Endothelial cell of umbilical vein (primary cell): ENCODE measurements around the gene FAM76B. TPM values are rescaled to one million over a fixed set of nuclear protein-coding genes. Genes with fewer than 3 reads are reported as not detected.

Source experiments
- BruUV-seq: library from RNA; stranded (reverse); fragments of 400-500 nt; replicated peaks from 2 replicates; lab custom pipeline; 2021; lab: Mats Ljungman, UMichigan
- CTCF ChIA-PET: fragments of 300-600, 350-600 bp; sonication (Branson Sonifier 250); formaldehyde crosslinking; loops from one replicate; lab custom pipeline; 2021; ENCODE audit warnings: antibody characterized with exemption, inconsistent platforms; lab: Charles Lee
- POLR2A ChIA-PET: fragments of 300-600, 350-600 bp; sonication (Branson Sonifier 250); formaldehyde crosslinking; loops from one replicate; lab custom pipeline; 2021; ENCODE audit warnings: antibody characterized with exemption, inconsistent platforms; lab: Charles Lee
- DNase-seq: peaks from one replicate; pipeline ENCODE4 v3.0.0-alpha.2; 2011; ENCODE audit warnings: low read depth, low spot score
- FAIRE-seq: peaks from 2 replicates; lab custom pipeline; 2011; peaks lifted over from hg19 to GRCh38; lab: Jason Lieb, UNC
- H2AFZ ChIP-seq: 2 replicates; pipeline ENCODE4 v1.6.0; 2012; ENCODE audit warnings: low read depth, low read length, control low read depth, inconsistent platforms
- H3K27ac ChIP-seq: 2 replicates; pipeline ENCODE4 v1.5.1; 2011; ENCODE audit warnings: low read depth, mild to moderate bottlenecking, control low read depth, low read length, moderate library complexity; ENCODE audit not compliant: insufficient read depth
- H3K27me3 ChIP-seq, 2 experiments: 2 replicates each; pipeline versions ENCODE4 v1.6.0 to v1.6.1; 2011; ENCODE audit warnings: low read length in 2 of 2, mixed read lengths in 1 of 2; ENCODE audit not compliant: control insufficient read depth in 2 of 2, insufficient read depth in 2 of 2
- H3K36me3 ChIP-seq, 2 experiments: 2 replicates in 1 of 2; 3 replicates in 1 of 2; pipeline ENCODE4 v1.5.1; 2011; ENCODE audit warnings: low read length in 2 of 2, mild to moderate bottlenecking in 1 of 2, moderate library complexity in 1 of 2; ENCODE audit not compliant: control insufficient read depth in 2 of 2, insufficient read depth in 2 of 2; ENCODE audit errors: extremely low read depth in 1 of 2
- H3K4me1 ChIP-seq: 3 replicates; pipeline ENCODE4 v1.5.1; 2011; ENCODE audit warnings: mild to moderate bottlenecking, low read length; ENCODE audit not compliant: control insufficient read depth, insufficient read depth; ENCODE audit errors: extremely low read depth
- H3K4me2 ChIP-seq: 2 replicates; pipeline ENCODE4 v1.6.1; 2011; ENCODE audit warnings: low read length, control low read depth, mixed read lengths; ENCODE audit not compliant: insufficient read depth
- H3K4me3 ChIP-seq, 3 experiments: fragments of 200-600 bp in 1 of 3; sonication (generic), shearing (Covaris generic) in 1 of 3; replicated peaks in 1 of 3; 2 replicates each; pipeline ENCODE4 v1.5.1; 2011 to 2016; ENCODE audit warnings: control low read depth in 3 of 3, low read length in 3 of 3, mild to moderate bottlenecking in 2 of 3, inconsistent platforms in 1 of 3, low read depth in 1 of 3, moderate library complexity in 1 of 3; ENCODE audit not compliant: insufficient read depth in 1 of 3
- H3K79me2 ChIP-seq: 2 replicates; pipeline ENCODE4 v1.6.0; 2012; ENCODE audit warnings: low read length, inconsistent platforms; ENCODE audit not compliant: control insufficient read depth, insufficient read depth
- H3K9ac ChIP-seq: replicated peaks from 2 replicates; pipeline ENCODE3; 2011; ENCODE audit warnings: low read length, control low read depth; ENCODE audit not compliant: insufficient read depth; ENCODE audit errors: extremely low read depth
- H3K9me1 ChIP-seq: replicated peaks from 3 replicates; pipeline ENCODE4 v1.6.0; 2011; ENCODE audit warnings: mild to moderate bottlenecking, low read length; ENCODE audit not compliant: control insufficient read depth, insufficient read depth; ENCODE audit errors: extremely low read depth
- H3K9me3 ChIP-seq: replicated peaks from 2 replicates; pipeline ENCODE4 v1.5.1; 2012; ENCODE audit warnings: low read length, inconsistent platforms; ENCODE audit not compliant: control insufficient read depth, insufficient read depth
- H4K20me1 ChIP-seq: replicated peaks from 2 replicates; pipeline ENCODE3; 2011; ENCODE audit warnings: mild to moderate bottlenecking, low read length; ENCODE audit not compliant: control insufficient read depth, insufficient read depth; ENCODE audit errors: extremely low read depth
- EZH2 ChIP-seq: IDR thresholded peaks from 2 replicates; pipeline ENCODE4 v1.6.1; 2012; ENCODE audit warnings: borderline replicate concordance, low read depth, mild to moderate bottlenecking, moderate library complexity, low read length, inconsistent platforms; ENCODE audit not compliant: severe bottlenecking
- FOS ChIP-seq: IDR thresholded peaks from 2 replicates; pipeline ENCODE4 v1.6.1; 2011; ENCODE audit warnings: mild to moderate bottlenecking, low read length, moderate library complexity, borderline replicate concordance; ENCODE audit not compliant: insufficient read depth
- GATA2 ChIP-seq: IDR thresholded peaks from 2 replicates; pipeline ENCODE4 v1.7.0; 2011; ENCODE audit warnings: low read depth, mild to moderate bottlenecking, moderate library complexity, mixed read lengths, low read length; ENCODE audit not compliant: insufficient read length, insufficient read depth
- JUN ChIP-seq: IDR thresholded peaks from 2 replicates; pipeline ENCODE4 v1.6.1; 2011; ENCODE audit warnings: borderline replicate concordance, low read depth; ENCODE audit not compliant: insufficient read length, insufficient read depth
- MYC ChIP-seq: IDR thresholded peaks from one replicate; pipeline ENCODE4 v1.6.1; 2011; ENCODE audit warnings: mild to moderate bottlenecking, low read depth, low read length
- POLR2A ChIP-seq: IDR thresholded peaks from 2 replicates; pipeline ENCODE4 v1.6.1; 2012; ENCODE audit warnings: low read depth, mild to moderate bottlenecking, control low read depth, low read length
- POLR2AphosphoS5 ChIP-seq: IDR thresholded peaks from 2 replicates; pipeline ENCODE4 v1.6.1; 2012; ENCODE audit warnings: low read depth, mild to moderate bottlenecking, control low read depth, low read length, moderate library complexity; ENCODE audit not compliant: insufficient read depth
- dilution Hi-C: fragments of 300-500 bp; cut with MboI; formaldehyde crosslinking; loops from one replicate; pipeline ENCODE4 v1.15.0; 2019; ENCODE audit warnings: low sequenced_read_pairs; ENCODE audit not compliant: extremely low pct_ligation_motif_present
- intact Hi-C: fragments of 100-400 bp; cut with micrococcal nuclease; formaldehyde crosslinking; loops from one replicate; pipeline ENCODE4 v1.10.0; 2022
- polyA plus RNA-seq, 4 experiments: library from polyadenylated mRNA; depleted of rRNA in 3 of 4; stranded (reverse) in 3 of 4; unstranded in 1 of 4; fragments of >200 nt; gene quantifications; 2 replicates each; pipeline versions ENCODE4 v1.2.1 to v1.2.3, GENCODE V29; 2011 to 2012; ENCODE audit warnings: missing spikeins in 1 of 4
- total RNA-seq: library from RNA; stranded (reverse); gene quantifications from 2 replicates; pipeline ENCODE4 v1.2.3, GENCODE V29; 2021
- TF ChIP-seq, protein P1 (sequence below): IDR thresholded peaks from 2 replicates; pipeline ENCODE4 v1.6.1; 2011; ENCODE audit not compliant: insufficient read depth, insufficient read length
- TF ChIP-seq, protein P2 (sequence below), 2 donors: IDR thresholded peaks; 1 replicate in 1 of 2; 2 replicates in 1 of 2; pipeline ENCODE4 v1.5.1; 2011; ENCODE audit warnings: low read length in 2 of 2, mild to moderate bottlenecking in 2 of 2, moderate library complexity in 2 of 2, control low read depth in 1 of 2, inconsistent platforms in 1 of 2, low read depth in 1 of 2; ENCODE audit not compliant: insufficient read depth in 1 of 2; ENCODE audit errors: extremely low read depth in 1 of 2

Gene FAM76B
- total and polyA plus RNA-seq, 2 donors (not counting 3 experiments of a cell fraction or from before 2014, with no cell fraction given), result 6.7 to 25.7 TPM

DNA sequence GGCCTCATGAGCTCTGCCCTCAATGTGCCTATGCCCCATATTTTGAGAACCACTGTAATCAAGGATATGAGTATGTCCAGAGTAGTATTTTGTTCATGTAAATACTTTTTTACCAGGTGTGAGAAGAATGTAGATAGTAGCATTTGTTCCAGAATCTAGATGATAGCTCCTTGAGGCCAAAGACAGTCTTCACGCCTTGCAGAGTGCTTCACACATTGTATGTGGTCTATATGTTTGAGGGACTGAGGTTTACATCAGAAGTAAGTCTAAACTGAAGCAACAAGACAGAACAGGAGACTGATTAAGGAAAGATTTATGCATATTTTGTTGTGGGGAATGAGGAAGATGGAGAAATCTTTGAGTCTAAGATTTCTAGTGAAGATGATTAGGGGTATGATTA is 13.2 kb upstream of the FAM76B start:
- no peak for FAIRE-seq
- Histone ChIP-seq H3K79me2 (peaks cover 3% of the 10 kb centered on the region), H3K9ac (no peak overlapping the region), H3K4me1 (no peaks in the 10 kb centered on the region), H3K4me2 (no peak overlapping the region), H3K4me3 (no peak overlapping the region), H3K36me3 (peaks cover 0 to 2% of the 10 kb centered on the region in 2 experiments), H3K9me3 (no peaks in the 10 kb centered on the region), H3K27ac (no peak overlapping the region), H4K20me1 (no peaks in the 10 kb centered on the region), H3K27me3 (no peaks in the 10 kb centered on the region), H2AFZ (no peak overlapping the region), H3K9me1 (no peaks in the 10 kb centered on the region)
- no TSS peak for BruUV-seq
- ChIA-PET POLR2A (no interaction called here), CTCF (no interaction called here)
- dilution Hi-C loops (no loop called here), intact Hi-C loops (no loop called here)
- no peak for TF ChIP-seq JUN
- no peak for TF ChIP-seq GATA2
- no peak for DNase-seq

DNA sequence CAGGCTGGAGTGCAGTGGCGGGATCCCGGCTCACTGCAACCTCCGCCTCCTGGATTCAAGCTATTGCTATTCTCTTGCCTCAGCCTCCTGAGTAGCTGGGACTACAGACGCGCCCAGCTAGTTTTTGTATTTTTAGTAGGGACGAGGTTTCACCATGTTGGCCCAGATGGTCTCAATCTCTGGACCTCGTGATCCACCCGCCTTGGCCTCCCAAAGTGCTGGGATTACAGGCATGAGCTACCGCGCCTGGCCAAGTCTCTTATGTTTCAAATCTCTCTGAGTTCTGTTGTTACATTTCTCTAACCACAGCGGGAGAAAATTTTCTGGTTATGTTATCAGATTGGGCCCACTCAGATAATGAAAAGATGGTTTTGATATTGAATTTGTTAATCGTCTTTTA is 10.9 kb upstream of the FAM76B start:
- no peaks in the 10 kb centered on the region for H4K20me1 ChIP-seq
- no peak overlapping the region for H3K4me3 ChIP-seq
- DNase-seq, result no peak
- H3K27ac ChIP-seq, result no peak overlapping the region
- H3K9me3 ChIP-seq, result no peaks in the 10 kb centered on the region
- H3K4me2 ChIP-seq, result no peak overlapping the region
- no peak overlapping the region for H3K9ac ChIP-seq
- dilution Hi-C loops (no loop called here), intact Hi-C loops (no loop called here)
- no peaks in the 10 kb centered on the region for H3K9me1 ChIP-seq
- no peaks in the 10 kb centered on the region for H3K27me3 ChIP-seq
- CTCF ChIA-PET, result no interaction called here
- TF ChIP-seq JUN (no peak), EZH2 (no peak), FOS (no peak), GATA2 (no peak), POLR2AphosphoS5 (no peak), MYC (no peak), POLR2A (no peak)
- TF ChIP-seq, protein P1, sequence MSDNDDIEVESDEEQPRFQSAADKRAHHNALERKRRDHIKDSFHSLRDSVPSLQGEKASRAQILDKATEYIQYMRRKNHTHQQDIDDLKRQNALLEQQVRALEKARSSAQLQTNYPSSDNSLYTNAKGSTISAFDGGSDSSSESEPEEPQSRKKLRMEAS, result no peak
- TF ChIP-seq, protein P2, sequence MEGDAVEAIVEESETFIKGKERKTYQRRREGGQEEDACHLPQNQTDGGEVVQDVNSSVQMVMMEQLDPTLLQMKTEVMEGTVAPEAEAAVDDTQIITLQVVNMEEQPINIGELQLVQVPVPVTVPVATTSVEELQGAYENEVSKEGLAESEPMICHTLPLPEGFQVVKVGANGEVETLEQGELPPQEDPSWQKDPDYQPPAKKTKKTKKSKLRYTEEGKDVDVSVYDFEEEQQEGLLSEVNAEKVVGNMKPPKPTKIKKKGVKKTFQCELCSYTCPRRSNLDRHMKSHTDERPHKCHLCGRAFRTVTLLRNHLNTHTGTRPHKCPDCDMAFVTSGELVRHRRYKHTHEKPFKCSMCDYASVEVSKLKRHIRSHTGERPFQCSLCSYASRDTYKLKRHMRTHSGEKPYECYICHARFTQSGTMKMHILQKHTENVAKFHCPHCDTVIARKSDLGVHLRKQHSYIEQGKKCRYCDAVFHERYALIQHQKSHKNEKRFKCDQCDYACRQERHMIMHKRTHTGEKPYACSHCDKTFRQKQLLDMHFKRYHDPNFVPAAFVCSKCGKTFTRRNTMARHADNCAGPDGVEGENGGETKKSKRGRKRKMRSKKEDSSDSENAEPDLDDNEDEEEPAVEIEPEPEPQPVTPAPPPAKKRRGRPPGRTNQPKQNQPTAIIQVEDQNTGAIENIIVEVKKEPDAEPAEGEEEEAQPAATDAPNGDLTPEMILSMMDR (IDR thresholded peaks at IDR 0.05; ENCODE audit: extremely low read depth in 1 of 2, insufficient read depth in 1 of 2, low read depth in 1 of 2, low read length in 2 of 2), result no peak
- peaks cover 14% of the 10 kb centered on the region for H3K79me2 ChIP-seq
- BruUV-seq, result no TSS peak
- POLR2A ChIA-PET, result no interaction called here
- H2AFZ ChIP-seq, result no peak overlapping the region
- H3K36me3 ChIP-seq, result peaks cover 0 to 2% of the 10 kb centered on the region in 2 experiments
- no peak for FAIRE-seq
- no peaks in the 10 kb centered on the region for H3K4me1 ChIP-seq
